Measurements from ENCODE around the gene TBC1D1. TPM values are rescaled to one million over a fixed set of nuclear protein-coding genes. Genes with fewer than 3 reads are reported as not detected.

The TBC1D1 gene
- total and polyA plus RNA-seq, 2 of the 8 experiments (the other 6 are each of a cell fraction or from before 2014, with no cell fraction given), result 96.9 to 162 TPM

- TF ChIP-seq MAFK (IDR thresholded peaks at IDR 0.05; ENCODE audit: low read depth, low read length), result no peak
- TF ChIP-seq RFX5 (IDR thresholded peaks at IDR 0.05; ENCODE audit: borderline replicate concordance, low read depth, low read length), result no peak
These were observed 220.1 kb downstream of the TBC1D1 start (continued) for GRCh38 chr4:38111024-38111423.
